K562 (cell line): ENCODE data around the gene PCYT1A. TPM values are rescaled to one million over a fixed set of nuclear protein-coding genes. Genes with fewer than 3 reads are reported as not detected.

ENCODE experiments used
- MCM5 ChIP-seq: fragments of 450-650 bp; IDR thresholded peaks from 2 replicates; pipeline ENCODE4 v1.6.1; 2016; ENCODE audit warnings: low read depth
- MEF2A ChIP-seq: IDR thresholded peaks from 2 replicates; pipeline ENCODE4 v1.6.1; 2011; ENCODE audit warnings: low read depth, mild to moderate bottlenecking, low read length, moderate library complexity; ENCODE audit not compliant: control insufficient read depth
- NCOA4 ChIP-seq: fragments of 450-650 bp; IDR thresholded peaks from 2 replicates; pipeline ENCODE4 v1.6.1; 2018; ENCODE audit warnings: mild to moderate bottlenecking; ENCODE audit not compliant: partially characterized antibody
- POLR2G ChIP-seq: fragments of 200-400 bp; formaldehyde crosslinking; IDR thresholded peaks from 2 replicates; pipeline ENCODE4 v1.6.1; 2017; ENCODE audit warnings: low read depth, mild to moderate bottlenecking, antibody characterized with exemption, low read length, moderate library complexity
- polyA plus RNA-seq, 8 experiments: library from polyadenylated mRNA; depleted of rRNA in 4 of 8; stranded (reverse) in 5 of 8; unstranded in 3 of 8; fragments of >200 nt; fragmentation: Nextera tagmentation in 2 of 8; fragmentation: Illumina TruSeq in 1 of 8; extraction: Ambion mirVana in 2 of 8; extraction: Trizol in 1 of 8; gene quantifications; 2 replicates each; pipeline versions ENCODE4 v1.2.1 to v1.2.3, GENCODE V29; 2011 to 2014; ENCODE audit warnings: inconsistent platforms in 1 of 8, missing spikeins in 1 of 8
- total RNA-seq, 7 experiments: library from RNA; depleted of rRNA in 6 of 7; stranded (reverse); fragments of >200 nt in 6 of 7; fragmentation: Illumina TruSeq in 2 of 7; extraction: Trizol in 2 of 7; gene quantifications; 2 replicates each; pipeline versions ENCODE4 v1.2.1 to v1.2.3, GENCODE V29; 2011 to 2021; ENCODE audit warnings: low replicate concordance in 1 of 7
- TF ChIP-seq, protein P1 (sequence below): fragments of 450-650 bp; IDR thresholded peaks from 2 replicates; pipeline ENCODE4 v1.6.1; 2016; ENCODE audit warnings: low read depth
- TF ChIP-seq, protein P2 (sequence below): fragments of 450-650 bp; IDR thresholded peaks from 2 replicates; pipeline ENCODE4 v1.6.1; 2016; ENCODE audit warnings: mild to moderate bottlenecking, moderate library complexity

The PCYT1A gene
- total and polyA plus RNA-seq, 9 of the 15 experiments (the other 6 are each of a cell fraction or from before 2014, with no cell fraction given) = 13.4 to 62.8 (median 49.4) TPM

DNA sequence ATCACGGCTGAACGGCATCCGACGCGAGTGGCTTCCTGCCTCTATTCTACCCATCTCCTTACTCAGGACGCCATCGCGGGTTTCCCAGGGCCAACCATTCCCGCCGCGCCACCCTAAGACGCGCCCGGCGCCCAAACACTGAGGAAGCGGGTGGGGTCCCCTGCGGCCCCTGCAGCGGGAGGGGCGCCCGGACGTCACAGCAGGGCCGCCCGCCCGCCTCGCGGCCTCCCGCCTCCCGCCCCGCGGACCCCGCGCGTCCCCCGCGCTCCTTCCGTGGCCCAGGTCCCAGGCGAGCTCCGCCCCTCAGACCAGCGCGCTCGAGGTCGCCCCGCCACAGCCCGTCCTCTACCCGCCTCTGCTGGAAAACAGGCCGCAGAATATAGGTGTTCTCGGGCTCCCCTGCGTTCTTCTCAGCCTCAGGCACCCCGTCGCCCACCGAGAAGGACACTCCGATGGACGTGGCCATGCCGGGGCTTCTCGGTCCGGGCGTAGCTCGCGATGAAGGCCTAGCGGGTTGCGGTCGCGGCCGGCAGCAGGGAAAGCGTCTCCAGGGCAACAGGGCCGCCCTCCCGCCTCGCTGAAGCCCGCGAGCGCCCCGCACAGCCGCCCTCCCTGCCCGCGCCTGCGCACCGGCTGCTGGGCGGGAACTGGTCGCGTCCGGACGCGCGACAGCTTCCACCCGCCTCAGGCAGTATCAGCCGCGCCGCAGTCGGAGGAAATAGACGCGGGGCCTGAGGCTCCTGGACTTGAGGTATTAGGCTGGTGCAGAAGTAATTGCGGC, 30.4 kb upstream of the PCYT1A start, which contains the start of gene DYNLT2B (continued):
- TF ChIP-seq, protein P1, sequence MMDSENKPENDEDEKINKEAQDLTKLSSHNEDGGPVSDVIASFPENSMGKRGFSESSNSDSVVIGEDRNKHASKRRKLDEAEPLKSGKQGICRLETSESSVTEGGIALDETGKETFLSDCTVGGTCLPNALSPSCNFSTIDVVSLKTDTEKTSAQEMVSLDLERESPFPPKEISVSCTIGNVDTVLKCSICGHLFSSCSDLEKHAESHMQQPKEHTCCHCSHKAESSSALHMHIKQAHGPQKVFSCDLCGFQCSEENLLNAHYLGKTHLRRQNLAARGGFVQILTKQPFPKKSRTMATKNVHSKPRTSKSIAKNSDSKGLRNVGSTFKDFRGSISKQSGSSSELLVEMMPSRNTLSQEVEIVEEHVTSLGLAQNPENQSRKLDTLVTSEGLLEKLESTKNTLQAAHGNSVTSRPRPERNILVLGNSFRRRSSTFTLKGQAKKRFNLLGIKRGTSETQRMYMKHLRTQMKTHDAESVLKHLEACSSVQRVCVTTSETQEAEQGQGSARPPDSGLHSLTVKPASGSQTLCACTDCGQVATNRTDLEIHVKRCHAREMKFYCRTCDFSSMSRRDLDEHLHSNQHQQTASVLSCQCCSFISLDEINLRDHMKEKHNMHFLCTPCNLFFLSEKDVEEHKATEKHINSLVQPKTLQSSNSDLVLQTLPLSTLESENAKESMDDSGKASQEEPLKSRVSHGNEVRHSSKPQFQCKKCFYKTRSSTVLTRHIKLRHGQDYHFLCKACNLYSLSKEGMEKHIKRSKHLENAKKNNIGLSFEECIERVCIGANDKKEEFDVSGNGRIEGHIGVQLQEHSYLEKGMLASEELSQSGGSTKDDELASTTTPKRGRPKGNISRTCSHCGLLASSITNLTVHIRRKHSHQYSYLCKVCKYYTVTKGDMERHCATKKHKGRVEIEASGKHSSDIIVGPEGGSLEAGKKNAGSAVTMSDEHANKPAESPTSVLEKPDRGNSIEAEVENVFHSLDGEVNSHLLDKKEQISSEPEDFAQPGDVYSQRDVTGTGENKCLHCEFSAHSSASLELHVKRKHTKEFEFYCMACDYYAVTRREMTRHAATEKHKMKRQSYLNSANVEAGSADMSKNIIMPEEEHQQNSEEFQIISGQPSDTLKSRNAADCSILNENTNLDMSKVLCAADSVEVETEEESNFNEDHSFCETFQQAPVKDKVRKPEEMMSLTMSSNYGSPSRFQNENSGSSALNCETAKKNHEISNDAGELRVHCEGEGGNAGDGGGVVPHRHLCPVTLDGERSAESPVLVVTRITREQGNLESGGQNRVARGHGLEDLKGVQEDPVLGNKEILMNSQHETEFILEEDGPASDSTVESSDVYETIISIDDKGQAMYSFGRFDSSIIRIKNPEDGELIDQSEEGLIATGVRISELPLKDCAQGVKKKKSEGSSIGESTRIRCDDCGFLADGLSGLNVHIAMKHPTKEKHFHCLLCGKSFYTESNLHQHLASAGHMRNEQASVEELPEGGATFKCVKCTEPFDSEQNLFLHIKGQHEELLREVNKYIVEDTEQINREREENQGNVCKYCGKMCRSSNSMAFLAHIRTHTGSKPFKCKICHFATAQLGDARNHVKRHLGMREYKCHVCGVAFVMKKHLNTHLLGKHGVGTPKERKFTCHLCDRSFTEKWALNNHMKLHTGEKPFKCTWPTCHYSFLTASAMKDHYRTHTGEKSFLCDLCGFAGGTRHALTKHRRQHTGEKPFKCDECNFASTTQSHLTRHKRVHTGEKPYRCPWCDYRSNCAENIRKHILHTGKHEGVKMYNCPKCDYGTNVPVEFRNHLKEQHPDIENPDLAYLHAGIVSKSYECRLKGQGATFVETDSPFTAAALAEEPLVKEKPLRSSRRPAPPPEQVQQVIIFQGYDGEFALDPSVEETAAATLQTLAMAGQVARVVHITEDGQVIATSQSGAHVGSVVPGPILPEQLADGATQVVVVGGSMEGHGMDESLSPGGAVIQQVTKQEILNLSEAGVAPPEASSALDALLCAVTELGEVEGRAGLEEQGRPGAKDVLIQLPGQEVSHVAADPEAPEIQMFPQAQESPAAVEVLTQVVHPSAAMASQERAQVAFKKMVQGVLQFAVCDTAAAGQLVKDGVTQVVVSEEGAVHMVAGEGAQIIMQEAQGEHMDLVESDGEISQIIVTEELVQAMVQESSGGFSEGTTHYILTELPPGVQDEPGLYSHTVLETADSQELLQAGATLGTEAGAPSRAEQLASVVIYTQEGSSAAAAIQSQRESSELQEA = no peak
- TF ChIP-seq POLR2G (peak; percentile 90), NCOA4 (no peak), MCM5 (no peak), MEF2A (no peak)
- TF ChIP-seq, protein P2, sequence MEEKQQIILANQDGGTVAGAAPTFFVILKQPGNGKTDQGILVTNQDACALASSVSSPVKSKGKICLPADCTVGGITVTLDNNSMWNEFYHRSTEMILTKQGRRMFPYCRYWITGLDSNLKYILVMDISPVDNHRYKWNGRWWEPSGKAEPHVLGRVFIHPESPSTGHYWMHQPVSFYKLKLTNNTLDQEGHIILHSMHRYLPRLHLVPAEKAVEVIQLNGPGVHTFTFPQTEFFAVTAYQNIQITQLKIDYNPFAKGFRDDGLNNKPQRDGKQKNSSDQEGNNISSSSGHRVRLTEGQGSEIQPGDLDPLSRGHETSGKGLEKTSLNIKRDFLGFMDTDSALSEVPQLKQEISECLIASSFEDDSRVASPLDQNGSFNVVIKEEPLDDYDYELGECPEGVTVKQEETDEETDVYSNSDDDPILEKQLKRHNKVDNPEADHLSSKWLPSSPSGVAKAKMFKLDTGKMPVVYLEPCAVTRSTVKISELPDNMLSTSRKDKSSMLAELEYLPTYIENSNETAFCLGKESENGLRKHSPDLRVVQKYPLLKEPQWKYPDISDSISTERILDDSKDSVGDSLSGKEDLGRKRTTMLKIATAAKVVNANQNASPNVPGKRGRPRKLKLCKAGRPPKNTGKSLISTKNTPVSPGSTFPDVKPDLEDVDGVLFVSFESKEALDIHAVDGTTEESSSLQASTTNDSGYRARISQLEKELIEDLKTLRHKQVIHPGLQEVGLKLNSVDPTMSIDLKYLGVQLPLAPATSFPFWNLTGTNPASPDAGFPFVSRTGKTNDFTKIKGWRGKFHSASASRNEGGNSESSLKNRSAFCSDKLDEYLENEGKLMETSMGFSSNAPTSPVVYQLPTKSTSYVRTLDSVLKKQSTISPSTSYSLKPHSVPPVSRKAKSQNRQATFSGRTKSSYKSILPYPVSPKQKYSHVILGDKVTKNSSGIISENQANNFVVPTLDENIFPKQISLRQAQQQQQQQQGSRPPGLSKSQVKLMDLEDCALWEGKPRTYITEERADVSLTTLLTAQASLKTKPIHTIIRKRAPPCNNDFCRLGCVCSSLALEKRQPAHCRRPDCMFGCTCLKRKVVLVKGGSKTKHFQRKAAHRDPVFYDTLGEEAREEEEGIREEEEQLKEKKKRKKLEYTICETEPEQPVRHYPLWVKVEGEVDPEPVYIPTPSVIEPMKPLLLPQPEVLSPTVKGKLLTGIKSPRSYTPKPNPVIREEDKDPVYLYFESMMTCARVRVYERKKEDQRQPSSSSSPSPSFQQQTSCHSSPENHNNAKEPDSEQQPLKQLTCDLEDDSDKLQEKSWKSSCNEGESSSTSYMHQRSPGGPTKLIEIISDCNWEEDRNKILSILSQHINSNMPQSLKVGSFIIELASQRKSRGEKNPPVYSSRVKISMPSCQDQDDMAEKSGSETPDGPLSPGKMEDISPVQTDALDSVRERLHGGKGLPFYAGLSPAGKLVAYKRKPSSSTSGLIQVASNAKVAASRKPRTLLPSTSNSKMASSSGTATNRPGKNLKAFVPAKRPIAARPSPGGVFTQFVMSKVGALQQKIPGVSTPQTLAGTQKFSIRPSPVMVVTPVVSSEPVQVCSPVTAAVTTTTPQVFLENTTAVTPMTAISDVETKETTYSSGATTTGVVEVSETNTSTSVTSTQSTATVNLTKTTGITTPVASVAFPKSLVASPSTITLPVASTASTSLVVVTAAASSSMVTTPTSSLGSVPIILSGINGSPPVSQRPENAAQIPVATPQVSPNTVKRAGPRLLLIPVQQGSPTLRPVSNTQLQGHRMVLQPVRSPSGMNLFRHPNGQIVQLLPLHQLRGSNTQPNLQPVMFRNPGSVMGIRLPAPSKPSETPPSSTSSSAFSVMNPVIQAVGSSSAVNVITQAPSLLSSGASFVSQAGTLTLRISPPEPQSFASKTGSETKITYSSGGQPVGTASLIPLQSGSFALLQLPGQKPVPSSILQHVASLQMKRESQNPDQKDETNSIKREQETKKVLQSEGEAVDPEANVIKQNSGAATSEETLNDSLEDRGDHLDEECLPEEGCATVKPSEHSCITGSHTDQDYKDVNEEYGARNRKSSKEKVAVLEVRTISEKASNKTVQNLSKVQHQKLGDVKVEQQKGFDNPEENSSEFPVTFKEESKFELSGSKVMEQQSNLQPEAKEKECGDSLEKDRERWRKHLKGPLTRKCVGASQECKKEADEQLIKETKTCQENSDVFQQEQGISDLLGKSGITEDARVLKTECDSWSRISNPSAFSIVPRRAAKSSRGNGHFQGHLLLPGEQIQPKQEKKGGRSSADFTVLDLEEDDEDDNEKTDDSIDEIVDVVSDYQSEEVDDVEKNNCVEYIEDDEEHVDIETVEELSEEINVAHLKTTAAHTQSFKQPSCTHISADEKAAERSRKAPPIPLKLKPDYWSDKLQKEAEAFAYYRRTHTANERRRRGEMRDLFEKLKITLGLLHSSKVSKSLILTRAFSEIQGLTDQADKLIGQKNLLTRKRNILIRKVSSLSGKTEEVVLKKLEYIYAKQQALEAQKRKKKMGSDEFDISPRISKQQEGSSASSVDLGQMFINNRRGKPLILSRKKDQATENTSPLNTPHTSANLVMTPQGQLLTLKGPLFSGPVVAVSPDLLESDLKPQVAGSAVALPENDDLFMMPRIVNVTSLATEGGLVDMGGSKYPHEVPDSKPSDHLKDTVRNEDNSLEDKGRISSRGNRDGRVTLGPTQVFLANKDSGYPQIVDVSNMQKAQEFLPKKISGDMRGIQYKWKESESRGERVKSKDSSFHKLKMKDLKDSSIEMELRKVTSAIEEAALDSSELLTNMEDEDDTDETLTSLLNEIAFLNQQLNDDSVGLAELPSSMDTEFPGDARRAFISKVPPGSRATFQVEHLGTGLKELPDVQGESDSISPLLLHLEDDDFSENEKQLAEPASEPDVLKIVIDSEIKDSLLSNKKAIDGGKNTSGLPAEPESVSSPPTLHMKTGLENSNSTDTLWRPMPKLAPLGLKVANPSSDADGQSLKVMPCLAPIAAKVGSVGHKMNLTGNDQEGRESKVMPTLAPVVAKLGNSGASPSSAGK = no peak; the same call in 1 of the 2 replicates
